Loucy (cell line): ENCODE data around the gene SMAD3.

Experiments used
- CTCF ChIP-seq: fragments of 200-600 bp; sonication (generic); conservative IDR thresholded peaks from 2 replicates; pipeline ENCODE4 v1.5.1; 2014; ENCODE audit warnings: mild to moderate bottlenecking, antibody characterized with exemption, low read length
- EZH2phosphoT487 ChIP-seq: fragments of 200-600 bp; IDR thresholded peaks from 2 replicates; pipeline ENCODE4 v1.6.1; 2018; ENCODE audit warnings: antibody characterized with exemption, mild to moderate bottlenecking, moderate library complexity, borderline replicate concordance

- TF ChIP-seq CTCF: no peak
- no peak for TF ChIP-seq EZH2phosphoT487
Observed at GRCh38 chr15:67227846-67228245, 162.4 kb downstream of the SMAD3 start.
